KOPT-K1 (cell line): ENCODE data around the gene PHF1.

Source experiments
- H3K27ac ChIP-seq: fragments of 200-600 bp; sonication (generic); 2 replicates; pipeline ENCODE4 v1.5.1; 2016; ENCODE audit warnings: antibody characterized with exemption, mild to moderate bottlenecking, low read depth, low read length; ENCODE audit not compliant: poor library complexity, severe bottlenecking
- H3K36me3 ChIP-seq: fragments of 200-600 bp; sonication (generic); 2 replicates; pipeline ENCODE4 v1.5.1; 2017; ENCODE audit warnings: antibody characterized with exemption, mild to moderate bottlenecking, low read length, moderate library complexity; ENCODE audit not compliant: insufficient read depth
- H3K9me3 ChIP-seq: fragments of 200-600 bp; sonication (generic); 2 replicates; pipeline ENCODE4 v1.5.1; 2017; ENCODE audit warnings: antibody characterized with exemption, low read length, mild to moderate bottlenecking; ENCODE audit not compliant: insufficient read depth, poor library complexity, severe bottlenecking

The PHF1 gene

DNA sequence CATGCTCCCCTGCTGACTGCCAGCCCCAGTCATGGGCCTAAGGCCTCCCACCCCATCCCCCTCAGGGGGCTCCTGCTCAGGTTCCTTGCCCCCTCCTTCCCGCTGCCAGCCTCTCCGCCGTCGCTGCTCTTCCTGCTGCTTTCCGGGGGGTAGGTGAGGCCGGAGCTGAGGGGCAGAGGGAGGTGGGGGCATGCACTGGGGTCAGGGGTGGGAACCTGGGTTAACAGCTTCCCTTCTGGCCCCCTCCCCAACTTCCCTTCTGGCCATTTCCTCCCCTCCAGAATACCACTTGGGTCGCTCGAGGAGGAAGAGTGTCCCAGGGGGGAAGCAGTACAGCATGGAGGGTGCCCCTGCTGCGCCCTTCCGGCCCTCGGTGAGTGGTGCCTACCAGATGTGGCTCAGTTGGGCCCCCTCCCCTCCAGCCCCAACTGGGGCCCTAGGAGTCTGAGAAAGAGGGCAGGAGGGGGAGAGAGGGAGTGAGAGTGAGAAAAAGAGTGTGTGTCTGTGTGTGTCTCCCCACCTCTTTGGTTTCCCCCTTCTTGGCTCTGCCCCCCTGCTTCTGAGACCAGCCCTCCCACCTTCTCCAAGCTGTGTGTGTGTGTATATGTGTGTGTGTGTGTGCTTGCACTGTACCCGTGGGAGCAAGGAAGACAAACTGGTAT is 21.2 kb downstream of the PHF1 start:
- Histone ChIP-seq H3K27ac (peak overlapping the region; percentile 83), H3K9me3 (no peaks in the 10 kb centered on the region), H3K36me3 (peaks cover 27% of the 10 kb centered on the region)

- H3K27ac ChIP-seq = peak overlapping the region; percentile 83
- peaks cover 33% of the 10 kb centered on the region for H3K36me3 ChIP-seq
These were observed 21.7 kb downstream of the PHF1 start for GRCh38 chr6:33432546-33432945.

DNA sequence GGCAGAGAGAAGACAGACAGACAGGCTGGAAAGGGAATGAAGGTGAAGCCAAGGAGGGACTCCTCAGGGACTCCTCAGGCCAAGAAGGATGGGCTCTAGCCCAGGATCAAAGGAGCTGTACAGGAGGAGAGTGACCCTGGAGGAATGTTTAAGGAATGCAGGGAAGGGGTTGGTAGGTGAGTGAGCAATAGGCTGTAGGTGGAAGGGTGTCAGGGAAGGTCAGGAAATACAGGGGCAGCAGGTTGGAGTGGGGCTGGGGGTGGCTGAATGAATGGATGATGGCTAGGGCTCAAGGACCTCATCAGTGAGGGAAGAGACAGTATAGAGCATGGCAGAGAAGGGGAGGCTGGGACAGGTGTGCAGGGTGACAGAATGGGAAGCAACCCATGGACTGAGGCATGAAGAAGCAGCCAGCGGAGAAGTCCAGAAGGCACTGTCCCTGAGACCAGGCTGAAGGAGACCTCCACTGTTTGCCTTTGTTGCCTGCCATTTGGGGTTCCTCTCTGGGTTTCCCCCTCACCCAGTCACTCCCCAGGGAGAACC is 22.3 kb downstream of the PHF1 start:
- no peaks in the 10 kb centered on the region for H3K9me3 ChIP-seq
- H3K36me3 ChIP-seq = peaks cover 38% of the 10 kb centered on the region
- H3K27ac ChIP-seq = peak overlapping the region; percentile 83

More at GRCh38 chr6:33432546-33432945, 21.7 kb downstream of the PHF1 start:
- H3K9me3 ChIP-seq = no peaks in the 10 kb centered on the region

- Histone ChIP-seq H3K27ac (peak overlapping the region; percentile 83), H3K9me3 (no peaks in the 10 kb centered on the region), H3K36me3 (peaks cover 44% of the 10 kb centered on the region)
These were observed 22.9 kb downstream of the PHF1 start for GRCh38 chr6:33433544-33434191.

GRCh38 chr6:33434961-33435360 is 24.1 kb downstream of the PHF1 start:
- peaks cover 57% of the 10 kb centered on the region for H3K36me3 ChIP-seq
- H3K9me3 ChIP-seq = no peaks in the 10 kb centered on the region
- no peak overlapping the region for H3K27ac ChIP-seq

DNA sequence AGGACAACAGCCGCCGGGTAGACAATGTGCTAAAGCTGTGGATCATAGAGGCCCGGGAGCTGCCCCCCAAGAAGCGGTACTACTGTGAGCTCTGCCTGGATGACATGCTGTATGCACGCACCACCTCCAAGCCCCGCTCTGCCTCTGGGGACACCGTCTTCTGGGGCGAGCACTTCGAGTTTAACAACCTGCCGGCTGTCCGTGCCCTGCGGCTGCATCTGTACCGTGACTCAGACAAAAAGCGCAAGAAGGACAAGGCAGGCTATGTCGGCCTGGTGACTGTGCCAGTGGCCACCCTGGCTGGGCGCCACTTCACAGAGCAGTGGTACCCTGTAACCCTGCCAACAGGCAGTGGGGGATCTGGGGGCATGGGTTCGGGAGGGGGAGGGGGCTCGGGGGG is 26.9 kb downstream of the PHF1 start:
- peaks cover 84% of the 10 kb centered on the region for H3K36me3 ChIP-seq
- no peak overlapping the region for H3K27ac ChIP-seq
- H3K9me3 ChIP-seq = no peaks in the 10 kb centered on the region

GRCh38 chr6:33438978-33439594 is 28.3 kb downstream of the PHF1 start:
- peaks cover 95% of the 10 kb centered on the region for H3K36me3 ChIP-seq

GRCh38 chr6:33439956-33440648 is 29.3 kb downstream of the PHF1 start:
- Histone ChIP-seq H3K9me3 (no peaks in the 10 kb centered on the region), H3K36me3 (peaks cover 100% of the 10 kb centered on the region), H3K27ac (no peak overlapping the region)

More at GRCh38 chr6:33438978-33439594, 28.3 kb downstream of the PHF1 start:
- Histone ChIP-seq H3K9me3 (no peaks in the 10 kb centered on the region), H3K27ac (no peak overlapping the region)

DNA sequence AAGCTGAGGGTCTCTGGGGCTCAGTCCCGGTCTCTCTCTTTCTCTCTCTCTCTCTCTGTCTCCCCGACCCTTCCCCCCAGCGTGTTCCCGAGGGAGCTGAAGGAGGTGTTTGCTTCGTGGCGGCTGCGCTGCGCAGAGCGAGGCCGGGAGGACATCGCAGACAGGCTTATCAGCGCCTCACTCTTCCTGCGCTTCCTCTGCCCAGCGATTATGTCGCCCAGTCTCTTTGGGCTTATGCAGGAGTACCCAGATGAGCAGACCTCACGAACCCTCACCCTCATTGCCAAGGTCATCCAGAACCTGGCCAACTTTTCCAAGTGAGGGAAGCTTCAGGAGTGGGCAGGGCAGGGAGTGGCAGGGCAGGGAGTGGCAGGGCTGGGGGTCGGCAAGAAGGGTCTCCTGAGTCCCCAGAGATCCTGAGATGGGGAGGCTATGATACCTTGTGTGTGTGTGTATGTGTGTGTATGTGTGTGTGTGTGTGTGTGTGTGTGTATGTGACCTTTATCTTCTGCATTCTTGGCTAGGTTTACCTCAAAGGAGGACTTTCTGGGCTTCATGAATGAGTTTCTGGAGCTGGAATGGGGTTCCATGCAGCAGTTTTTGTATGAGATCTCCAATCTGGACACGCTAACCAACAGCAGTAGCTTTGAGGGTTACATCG is 30.0 kb downstream of the PHF1 start:
- Histone ChIP-seq H3K9me3 (no peaks in the 10 kb centered on the region), H3K27ac (no peak overlapping the region), H3K36me3 (peaks cover 100% of the 10 kb centered on the region)

DNA sequence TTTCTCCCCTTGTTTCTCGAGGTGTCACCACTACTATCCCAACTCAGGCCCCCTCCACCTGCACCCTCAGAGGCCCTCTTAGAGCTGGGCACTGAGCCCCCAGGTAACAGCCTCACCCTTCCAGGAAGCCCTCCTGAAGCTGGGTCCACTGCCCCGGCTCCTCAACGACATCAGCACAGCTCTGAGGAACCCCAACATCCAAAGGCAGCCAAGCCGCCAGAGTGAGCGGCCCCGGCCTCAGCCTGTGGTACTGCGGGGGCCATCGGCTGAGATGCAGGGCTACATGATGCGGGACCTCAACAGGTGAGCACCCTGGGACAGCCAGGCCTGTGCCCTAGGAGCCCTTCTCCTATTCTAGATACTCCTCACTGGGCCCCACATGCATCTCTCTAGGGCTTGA is 30.6 kb downstream of the PHF1 start:
- peaks cover 100% of the 10 kb centered on the region for H3K36me3 ChIP-seq
- H3K9me3 ChIP-seq = no peaks in the 10 kb centered on the region
- no peak overlapping the region for H3K27ac ChIP-seq

DNA sequence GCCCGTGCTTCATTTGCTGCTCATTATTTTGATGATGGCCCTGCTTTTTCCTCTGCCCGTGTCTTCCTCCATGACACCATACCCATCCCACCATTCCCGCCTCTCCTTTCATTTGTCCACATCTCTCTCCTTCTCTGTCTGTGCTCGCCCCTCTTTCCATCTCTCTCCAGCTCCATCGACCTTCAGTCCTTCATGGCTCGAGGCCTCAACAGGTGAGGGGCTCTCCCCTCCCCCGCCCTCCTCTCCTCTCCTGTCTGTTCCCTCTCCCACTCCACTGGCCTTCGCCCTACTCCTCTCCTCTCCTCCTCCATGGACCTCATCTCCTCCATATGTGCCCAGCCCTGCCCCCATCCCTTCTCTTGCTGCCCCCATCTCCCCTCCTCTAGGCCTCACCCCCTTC is 31.5 kb downstream of the PHF1 start:
- H3K27ac ChIP-seq = no peak overlapping the region
- H3K9me3 ChIP-seq = no peaks in the 10 kb centered on the region
- peaks cover 100% of the 10 kb centered on the region for H3K36me3 ChIP-seq

DNA sequence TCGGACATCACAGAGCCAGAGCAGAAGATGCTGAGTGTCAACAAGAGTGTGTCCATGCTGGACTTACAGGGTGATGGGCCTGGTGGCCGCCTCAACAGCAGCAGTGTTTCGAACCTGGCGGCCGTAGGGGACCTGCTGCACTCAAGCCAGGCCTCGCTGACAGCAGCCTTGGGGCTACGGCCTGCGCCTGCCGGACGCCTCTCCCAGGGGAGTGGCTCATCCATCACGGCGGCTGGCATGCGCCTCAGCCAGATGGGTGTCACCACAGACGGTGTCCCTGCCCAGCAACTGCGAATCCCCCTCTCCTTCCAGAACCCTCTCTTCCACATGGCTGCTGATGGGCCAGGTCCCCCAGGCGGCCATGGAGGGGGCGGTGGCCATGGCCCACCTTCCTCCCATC is 32.2 kb downstream of the PHF1 start:
- Histone ChIP-seq H3K27ac (no peak overlapping the region), H3K36me3 (peaks cover 100% of the 10 kb centered on the region)

DNA sequence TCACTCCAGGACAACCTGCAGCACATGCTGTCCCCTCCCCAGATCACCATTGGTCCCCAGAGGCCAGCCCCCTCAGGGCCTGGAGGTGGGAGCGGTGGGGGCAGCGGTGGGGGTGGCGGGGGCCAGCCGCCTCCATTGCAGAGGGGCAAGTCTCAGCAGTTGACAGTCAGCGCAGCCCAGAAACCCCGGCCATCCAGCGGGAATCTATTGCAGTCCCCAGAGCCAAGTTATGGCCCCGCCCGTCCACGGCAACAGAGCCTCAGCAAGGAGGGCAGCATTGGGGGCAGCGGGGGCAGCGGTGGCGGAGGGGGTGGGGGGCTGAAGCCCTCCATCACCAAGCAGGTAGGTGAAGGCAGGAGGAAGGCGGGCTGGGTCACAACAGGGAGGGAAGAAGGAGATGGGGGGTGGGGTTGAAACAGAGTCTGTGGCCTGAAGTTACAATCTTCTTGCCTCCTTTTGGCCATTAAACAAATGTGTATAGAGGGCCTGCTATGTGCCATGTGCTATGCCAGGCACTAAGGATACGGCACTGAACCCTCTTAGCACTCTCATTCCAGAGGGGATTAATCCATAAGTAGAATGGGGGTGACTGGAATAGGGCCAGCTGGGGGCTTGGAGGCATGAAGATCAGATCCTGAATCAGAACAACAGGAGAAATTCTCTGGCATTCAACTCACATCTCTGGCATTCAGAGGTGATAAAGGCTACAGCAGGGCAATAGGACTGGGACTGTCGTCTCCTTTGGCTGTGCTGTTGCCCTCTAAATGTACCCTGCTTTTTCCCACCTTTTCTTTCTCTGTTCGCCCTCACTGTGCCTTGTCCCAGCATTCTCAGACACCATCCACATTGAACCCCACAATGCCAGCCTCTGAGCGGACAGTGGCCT is 33.0 kb downstream of the PHF1 start:
- H3K9me3 ChIP-seq = no peaks in the 10 kb centered on the region
- H3K36me3 ChIP-seq = peaks cover 100% of the 10 kb centered on the region
- H3K27ac ChIP-seq = no peak overlapping the region

More for the DNA sequence above, 32.2 kb downstream of the PHF1 start:
- no peaks in the 10 kb centered on the region for H3K9me3 ChIP-seq

GRCh38 chr6:33445119-33445603 is 34.3 kb downstream of the PHF1 start:
- H3K36me3 ChIP-seq = peaks cover 100% of the 10 kb centered on the region
- no peak overlapping the region for H3K27ac ChIP-seq
- H3K9me3 ChIP-seq = no peaks in the 10 kb centered on the region
